Endometrium (tissue), 2 donors: Measurements from ENCODE around the gene ARHGAP5.

Experiments used
- FAIRE-seq: peaks from 2 replicates; lab custom pipeline; 2012; peaks lifted over from hg19 to GRCh38; lab: Jason Lieb, UNC
- donor health status: control.
- donor health status: control.

The ARHGAP5 gene

GRCh38 chr14:32075672-32076277, 1.3 kb upstream of the ARHGAP5 start:
- FAIRE-seq, result no peak

- no peak for FAIRE-seq
Measured at GRCh38 chr14:32076278-32077080, 625 bp upstream of the ARHGAP5 start.

GRCh38 chr14:32078023-32078857, 1.1 kb downstream of the ARHGAP5 start:
- no peak for FAIRE-seq

- FAIRE-seq, result no peak
Measured at GRCh38 chr14:32078858-32079216, 1.7 kb downstream of the ARHGAP5 start.

GRCh38 chr14:32079264-32079663, 2.2 kb downstream of the ARHGAP5 start:
- FAIRE-seq, result peak; percentile 73

- FAIRE-seq, result peak; percentile 12
Measured at GRCh38 chr14:32080001-32080510, 3.0 kb downstream of the ARHGAP5 start.

- no peak for FAIRE-seq
Measured at GRCh38 chr14:32081901-32082300, 4.8 kb downstream of the ARHGAP5 start.

GRCh38 chr14:32083315-32083624, 6.2 kb downstream of the ARHGAP5 start:
- FAIRE-seq, result no peak

GRCh38 chr14:32083789-32084188, 6.7 kb downstream of the ARHGAP5 start:
- no peak for FAIRE-seq

- FAIRE-seq, result peak; percentile 18
Measured at GRCh38 chr14:32085182-32085844, 8.2 kb downstream of the ARHGAP5 start.

- FAIRE-seq, result no peak
Measured at GRCh38 chr14:32085845-32086383, 8.8 kb downstream of the ARHGAP5 start.

GRCh38 chr14:32087173-32087861, 10.2 kb downstream of the ARHGAP5 start:
- FAIRE-seq, result no peak

- FAIRE-seq, result no peak
Measured at GRCh38 chr14:32087907-32088306, 10.8 kb downstream of the ARHGAP5 start.

GRCh38 chr14:32090686-32091085, 13.6 kb downstream of the ARHGAP5 start:
- no peak for FAIRE-seq

GRCh38 chr14:32099473-32099872, 22.4 kb downstream of the ARHGAP5 start:
- no peak for FAIRE-seq

- no peak for FAIRE-seq
Measured at GRCh38 chr14:32100175-32100574, 23.1 kb downstream of the ARHGAP5 start.

- no peak for FAIRE-seq
Measured at GRCh38 chr14:32102152-32102787, 25.2 kb downstream of the ARHGAP5 start.

- FAIRE-seq, result no peak
Measured at GRCh38 chr14:32102968-32103367, 25.9 kb downstream of the ARHGAP5 start.

GRCh38 chr14:32104308-32104707, 27.2 kb downstream of the ARHGAP5 start:
- FAIRE-seq, result no peak

- no peak for FAIRE-seq
Measured at GRCh38 chr14:32104803-32105202, 27.7 kb downstream of the ARHGAP5 start.
